Brain pericyte (primary cell): Measurements from ENCODE around the gene LRP1B.
"Not testable (repeated sequence)": the region's sequence is repeated elsewhere in the genome, so short reads cannot be mapped to it uniquely, and the experiment has no call there.

Experiments used
- DNase-seq: peaks from one replicate; pipeline ENCODE4 v3.0.0-alpha.2; 2012; ENCODE audit warnings: low read depth, low spot score

Gene LRP1B

GRCh38 chr2:142104134-142104758, 26.6 kb downstream of the LRP1B start:
- no peak for DNase-seq

- no peak for DNase-seq
These were observed 29.8 kb downstream of the LRP1B start for GRCh38 chr2:142100970-142101369.

GRCh38 chr2:142100139-142100873, 30.5 kb downstream of the LRP1B start:
- no peak for DNase-seq

- DNase-seq: no peak
These were observed 33.1 kb downstream of the LRP1B start for GRCh38 chr2:142097711-142098110.

GRCh38 chr2:142095647-142096046, 35.2 kb downstream of the LRP1B start:
- DNase-seq: no peak

GRCh38 chr2:142094233-142094632, 36.6 kb downstream of the LRP1B start:
- DNase-seq: no peak

GRCh38 chr2:142088058-142088568, 42.7 kb downstream of the LRP1B start:
- DNase-seq: no peak

GRCh38 chr2:142087585-142087984, 43.2 kb downstream of the LRP1B start:
- DNase-seq: not testable (repeated sequence)

GRCh38 chr2:142082368-142082767, 48.4 kb downstream of the LRP1B start:
- no peak for DNase-seq

GRCh38 chr2:142076317-142076716, 54.5 kb downstream of the LRP1B start:
- DNase-seq: no peak

GRCh38 chr2:142075826-142076225, 55.0 kb downstream of the LRP1B start:
- no peak for DNase-seq

- DNase-seq: no peak
These were observed 61.4 kb downstream of the LRP1B start for GRCh38 chr2:142069251-142069888.

GRCh38 chr2:142065700-142066099, 65.1 kb downstream of the LRP1B start:
- no peak for DNase-seq

GRCh38 chr2:142065156-142065555, 65.7 kb downstream of the LRP1B start:
- no peak for DNase-seq

- DNase-seq: no peak
These were observed 69.1 kb downstream of the LRP1B start for GRCh38 chr2:142061733-142062132.

GRCh38 chr2:142058149-142058548, 72.7 kb downstream of the LRP1B start:
- DNase-seq: no peak

- no peak for DNase-seq
These were observed 74.0 kb downstream of the LRP1B start for GRCh38 chr2:142056784-142057183.

GRCh38 chr2:142052220-142052863, 78.5 kb downstream of the LRP1B start:
- no peak for DNase-seq

- DNase-seq: no peak
These were observed 82.2 kb downstream of the LRP1B start for GRCh38 chr2:142048581-142048980.

GRCh38 chr2:142045641-142046040, 85.2 kb downstream of the LRP1B start:
- no peak for DNase-seq

- DNase-seq: no peak
These were observed 86.6 kb downstream of the LRP1B start for GRCh38 chr2:142044197-142044596.

GRCh38 chr2:142042536-142043199, 88.1 kb downstream of the LRP1B start:
- no peak for DNase-seq
